ENCODE data around the gene OR10H4.
"Not testable (repeated sequence)": the region's sequence is repeated elsewhere in the genome, so short reads cannot be mapped to it uniquely, and the experiment has no call there.

The OR10H4 gene

GRCh38 chr19:15976836-15977689 is 28.3 kb downstream of the OR10H4 start:
- Mint-ChIP-seq H3K4me3 (no peak overlapping the region), H3K27me3 (peaks cover 33% of the 10 kb centered on the region), H3K4me1 (ENCODE audit: low read depth) (no peaks in the 10 kb centered on the region)

GRCh38 chr19:15977690-15978089 is 28.9 kb downstream of the OR10H4 start:
- Mint-ChIP-seq H3K27ac (no peak overlapping the region), H3K4me3 (no peak overlapping the region), H3K9me3 (peaks cover 2% of the 10 kb centered on the region), H3K4me1 (ENCODE audit: low read depth) (no peaks in the 10 kb centered on the region), H3K27me3 (peaks cover 33% of the 10 kb centered on the region), H3K36me3 (ENCODE audit: low read depth) (no peaks in the 10 kb centered on the region)
- DNase-seq: no peak

More at GRCh38 chr19:15976836-15977689, 28.3 kb downstream of the OR10H4 start:
- no peak for DNase-seq
- Mint-ChIP-seq H3K27ac (no peak overlapping the region), H3K9me3 (no peaks in the 10 kb centered on the region), H3K36me3 (ENCODE audit: low read depth) (no peaks in the 10 kb centered on the region)

GRCh38 chr19:15979293-15979692 is 30.5 kb downstream of the OR10H4 start:
- Mint-ChIP-seq H3K27me3 (peaks cover 25% of the 10 kb centered on the region), H3K4me3 (no peak overlapping the region), H3K27ac (no peak overlapping the region)

GRCh38 chr19:15985831-15986230 is 37.0 kb downstream of the OR10H4 start:
- not testable (repeated sequence) for DNase-seq; H3K9me3 Mint-ChIP-seq; H3K4me1 Mint-ChIP-seq (ENCODE audit: low read depth); H3K36me3 Mint-ChIP-seq (ENCODE audit: low read depth); H3K4me3 Mint-ChIP-seq; H3K27ac Mint-ChIP-seq
- peaks cover 31% of the 10 kb centered on the region for H3K27me3 Mint-ChIP-seq

More at GRCh38 chr19:15979293-15979692, 30.5 kb downstream of the OR10H4 start:
- Mint-ChIP-seq H3K9me3 (peaks cover 9% of the 10 kb centered on the region), H3K4me1 (ENCODE audit: low read depth) (no peaks in the 10 kb centered on the region), H3K36me3 (ENCODE audit: low read depth) (no peaks in the 10 kb centered on the region)
- no peak for DNase-seq

DNA sequence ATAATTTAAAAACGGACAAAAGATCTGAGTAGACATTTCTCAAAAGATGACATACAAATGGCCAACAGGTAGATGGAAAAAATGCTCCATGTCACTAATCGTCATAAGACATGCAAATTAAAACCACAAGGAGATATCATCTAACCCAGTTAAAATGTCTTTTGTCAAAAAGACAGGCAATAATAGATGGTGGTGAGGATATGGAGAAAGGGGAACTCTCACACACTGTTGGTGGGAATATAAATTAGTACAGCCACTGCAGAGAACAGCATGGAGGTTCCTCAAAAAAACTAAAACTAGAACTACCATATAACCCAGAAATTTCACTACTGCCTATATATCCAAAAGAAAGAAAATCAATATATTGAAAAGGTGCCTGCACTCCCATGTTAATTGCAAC is 37.9 kb downstream of the OR10H4 start:
- Mint-ChIP-seq H3K36me3 (ENCODE audit: low read depth) (no peaks in the 10 kb centered on the region), H3K27me3 (peaks cover 39% of the 10 kb centered on the region), H3K9me3 (peaks cover 9% of the 10 kb centered on the region), H3K27ac (no peak overlapping the region), H3K4me3 (no peak overlapping the region), H3K4me1 (ENCODE audit: low read depth) (peaks cover 1% of the 10 kb centered on the region)
- DNase-seq: no peak

DNA sequence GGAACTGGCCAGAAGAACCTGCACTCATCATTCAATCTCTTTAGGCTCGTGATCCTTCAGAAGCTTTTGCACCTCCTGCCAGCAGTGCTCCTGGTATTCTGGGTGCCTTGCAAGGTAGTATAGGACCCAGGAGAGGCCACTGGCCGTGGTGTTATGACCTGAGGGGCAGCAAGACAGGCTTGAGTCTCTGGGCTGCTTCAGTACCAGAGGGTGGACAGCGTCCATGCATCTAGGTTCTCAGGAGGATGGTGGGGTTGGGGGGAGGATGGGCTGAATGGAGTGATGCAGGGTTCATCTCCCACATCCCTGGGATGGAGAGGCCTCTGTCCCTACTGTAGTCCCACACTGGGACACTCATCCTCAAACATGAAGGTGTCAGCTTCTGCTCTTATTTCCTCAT is 41.1 kb downstream of the OR10H4 start:
- Mint-ChIP-seq H3K36me3 (ENCODE audit: low read depth) (no peaks in the 10 kb centered on the region), H3K27me3 (peaks cover 45% of the 10 kb centered on the region), H3K9me3 (peaks cover 2% of the 10 kb centered on the region), H3K27ac (no peak overlapping the region), H3K4me1 (ENCODE audit: low read depth) (peaks cover 1% of the 10 kb centered on the region), H3K4me3 (no peak overlapping the region)
- DNase-seq: no peak

DNA sequence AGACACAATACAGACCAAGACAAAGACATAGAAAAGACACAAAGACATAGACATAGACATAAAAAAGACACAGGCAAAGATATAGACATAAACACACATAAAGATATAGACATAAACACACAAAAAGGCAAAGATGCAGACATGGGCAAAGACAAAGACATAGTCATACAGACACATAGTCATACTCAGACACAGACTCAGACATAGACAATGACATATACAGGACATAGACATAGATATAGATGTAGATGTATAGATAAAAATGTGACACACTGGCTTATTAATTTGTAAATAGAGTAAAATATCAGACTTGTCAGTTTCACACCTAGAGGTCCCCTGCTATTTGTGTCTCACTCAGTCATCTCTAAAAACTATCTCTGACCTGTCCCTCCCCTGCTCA is 42.8 kb downstream of the OR10H4 start:
- Mint-ChIP-seq H3K9me3 (peaks cover 7% of the 10 kb centered on the region), H3K4me3 (no peak overlapping the region), H3K27me3 (peaks cover 45% of the 10 kb centered on the region), H3K4me1 (ENCODE audit: low read depth) (peaks cover 1% of the 10 kb centered on the region), H3K27ac (no peak overlapping the region), H3K36me3 (ENCODE audit: low read depth) (no peaks in the 10 kb centered on the region)
- DNase-seq: no peak

DNA sequence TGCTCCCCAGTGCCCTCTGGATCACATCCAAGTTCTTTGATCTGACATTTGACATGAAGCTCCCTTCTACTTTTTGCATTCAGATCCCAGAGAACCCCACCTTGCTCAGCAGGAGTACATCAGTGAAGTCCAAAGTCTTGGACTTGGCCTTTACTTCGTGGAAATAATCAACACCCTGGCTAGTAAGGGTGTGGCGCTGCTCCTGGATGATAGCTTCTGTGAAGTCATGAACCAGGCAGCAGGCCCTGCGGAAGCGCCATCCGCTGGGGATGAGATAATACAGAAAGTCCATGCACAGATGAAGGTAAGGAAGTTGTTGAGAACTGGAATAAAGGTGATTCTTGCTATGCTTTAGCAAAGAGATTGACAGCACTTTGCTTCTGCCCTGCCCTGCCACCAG is 43.2 kb downstream of the OR10H4 start:
- H3K27ac Mint-ChIP-seq: no peak overlapping the region
- H3K27me3 Mint-ChIP-seq: peaks cover 43% of the 10 kb centered on the region
- H3K4me1 Mint-ChIP-seq (ENCODE audit: low read depth): no peaks in the 10 kb centered on the region
- peaks cover 7% of the 10 kb centered on the region for H3K9me3 Mint-ChIP-seq
- no peaks in the 10 kb centered on the region for H3K36me3 Mint-ChIP-seq (ENCODE audit: low read depth)
- no peak for DNase-seq
- H3K4me3 Mint-ChIP-seq: no peak overlapping the region

DNA sequence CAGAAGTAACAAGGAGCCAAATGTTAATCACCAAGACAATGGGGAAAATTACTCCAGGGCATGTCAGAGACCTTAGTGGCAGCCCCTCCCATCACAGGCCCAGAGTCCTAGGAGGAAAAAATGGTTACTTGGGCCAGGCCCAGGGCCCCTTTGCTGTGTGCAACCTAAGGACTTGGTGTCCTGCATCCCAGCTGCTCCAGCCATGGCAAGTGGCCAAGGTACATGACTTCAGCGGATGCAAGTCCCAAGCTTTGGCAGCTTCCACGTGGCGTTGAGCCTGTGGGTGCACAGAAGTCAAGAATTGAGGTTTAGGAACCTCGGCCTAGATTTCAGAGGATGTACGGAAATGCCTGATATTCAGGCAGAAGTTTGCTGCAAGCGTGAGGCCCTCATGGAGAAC is 46.7 kb downstream of the OR10H4 start:
- DNase-seq: no peak
- Mint-ChIP-seq H3K36me3 (ENCODE audit: low read depth) (no peaks in the 10 kb centered on the region), H3K4me1 (ENCODE audit: low read depth) (peaks cover 4% of the 10 kb centered on the region), H3K4me3 (no peak overlapping the region), H3K9me3 (peaks cover 7% of the 10 kb centered on the region), H3K27ac (no peak overlapping the region), H3K27me3 (peaks cover 17% of the 10 kb centered on the region)

GRCh38 chr19:15998166-15998565 is 49.4 kb downstream of the OR10H4 start:
- Mint-ChIP-seq H3K4me1 (ENCODE audit: low read depth) (peaks cover 28% of the 10 kb centered on the region), H3K9me3 (peaks cover 7% of the 10 kb centered on the region), H3K27me3 (no peaks in the 10 kb centered on the region), H3K27ac (no peak overlapping the region), H3K36me3 (ENCODE audit: low read depth) (no peaks in the 10 kb centered on the region), H3K4me3 (no peak overlapping the region)
- no peak for DNase-seq

Measured in activated T-cell treated with anti-CD3 and anti-CD28 coated beads, Interleukin-2, amount 50 U/mL, for 24 hours (primary cell).